ENCODE measurements around the gene SNTA1.
A peak's percentile ranks its signal among the peaks of the same experiment; 100 is the strongest.

Gene SNTA1

DNA sequence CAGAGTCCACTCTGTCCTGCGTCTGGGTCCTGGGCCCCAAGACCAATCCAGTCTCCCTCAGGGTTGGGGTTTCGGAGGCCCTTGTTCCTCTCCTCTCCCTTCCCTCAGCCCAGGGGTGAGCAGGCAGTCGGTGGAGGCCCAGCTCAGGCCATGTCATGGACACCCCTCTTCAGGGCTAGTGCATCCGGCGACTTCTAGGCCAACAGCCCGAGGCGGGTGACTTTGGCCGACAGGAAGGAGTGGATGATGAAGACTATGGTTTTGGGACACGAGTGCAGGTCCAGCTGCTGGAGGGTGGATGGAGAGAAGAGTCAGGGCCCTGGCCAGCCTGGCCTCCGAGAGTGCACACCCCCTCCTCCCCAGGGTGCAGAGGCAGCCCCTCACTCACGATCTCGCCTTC lies 35.2 kb downstream of the SNTA1 start:
- Histone ChIP-seq H2AFZ (ENCODE audit: low read length, unreplicated experiment) (no peak overlapping the region), H3K4me1 (ENCODE audit: control insufficient read depth, insufficient read depth, low read length, unreplicated experiment) (peaks cover 5% of the 10 kb centered on the region), H3K27ac (ENCODE audit: low read depth, low read length) (no peak overlapping the region), H3K27me3 (ENCODE audit: insufficient read depth, low read length) (no peaks in the 10 kb centered on the region), H3K79me2 (ENCODE audit: control insufficient read depth, insufficient read depth, low read length, unreplicated experiment) (no peaks in the 10 kb centered on the region), H3K36me3 (ENCODE audit: insufficient read depth, low read length) (peaks cover 17% of the 10 kb centered on the region; the same call in 1 of the 2 replicates), H3K4me3 (ENCODE audit: low read depth, low read length) (no peak overlapping the region)

DNA sequence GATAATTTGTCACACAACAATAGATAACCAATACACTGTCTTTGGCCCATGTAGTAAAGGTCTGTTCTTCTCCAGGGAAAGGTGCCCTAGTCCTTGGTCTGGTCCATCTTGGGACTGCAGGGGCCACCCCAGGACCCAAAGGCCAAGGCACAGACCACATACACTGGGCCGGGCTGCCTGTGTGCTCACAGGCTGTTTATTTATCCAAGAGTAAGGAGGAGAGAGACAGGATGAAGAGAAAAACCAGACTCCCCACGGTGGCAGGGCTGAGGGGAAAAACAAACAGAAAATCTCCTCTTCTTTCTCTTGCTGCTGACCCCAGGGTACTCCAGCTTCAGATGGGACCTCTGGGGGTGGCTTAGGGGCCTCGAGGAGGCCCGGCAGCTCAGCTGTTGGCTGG lies 35.8 kb downstream of the SNTA1 start:
- no peak overlapping the region for H2AFZ ChIP-seq (ENCODE audit: low read length, unreplicated experiment)
- H3K27me3 ChIP-seq (ENCODE audit: insufficient read depth, low read length) = no peaks in the 10 kb centered on the region
- H3K36me3 ChIP-seq (ENCODE audit: insufficient read depth, low read length) = peaks cover 17% of the 10 kb centered on the region; the same call in 1 of the 2 replicates
- H3K4me1 ChIP-seq (ENCODE audit: control insufficient read depth, insufficient read depth, low read length, unreplicated experiment) = peaks cover 5% of the 10 kb centered on the region
- no peaks in the 10 kb centered on the region for H3K79me2 ChIP-seq (ENCODE audit: control insufficient read depth, insufficient read depth, low read length, unreplicated experiment)
- no peak overlapping the region for H3K27ac ChIP-seq (ENCODE audit: low read depth, low read length)
- no peak overlapping the region for H3K4me3 ChIP-seq (ENCODE audit: low read depth, low read length)

DNA sequence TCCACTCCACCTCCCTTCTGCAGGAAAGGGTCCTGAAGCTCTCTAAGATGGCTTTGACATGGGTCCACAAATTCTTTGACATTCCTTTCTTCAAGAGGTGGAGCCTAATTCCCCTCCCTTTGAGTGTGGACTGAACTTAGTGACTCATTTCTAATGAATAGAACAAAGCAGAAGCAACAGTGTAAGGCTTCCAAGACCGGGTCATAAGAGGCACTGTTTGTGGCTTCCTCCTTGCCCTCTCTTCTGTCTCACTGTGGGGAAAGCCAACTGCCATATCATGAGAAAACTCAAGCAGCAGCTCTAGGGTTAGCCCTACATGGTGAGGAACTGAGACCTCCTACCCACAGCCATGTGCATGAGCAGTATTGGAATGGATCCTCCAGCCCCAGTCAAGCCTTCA lies 36.3 kb downstream of the SNTA1 start:
- Histone ChIP-seq H3K27me3 (ENCODE audit: insufficient read depth, low read length) (no peaks in the 10 kb centered on the region), H3K36me3 (ENCODE audit: insufficient read depth, low read length) (peaks cover 17% of the 10 kb centered on the region; the same call in 1 of the 2 replicates), H3K27ac (ENCODE audit: low read depth, low read length) (no peak overlapping the region), H2AFZ (ENCODE audit: low read length, unreplicated experiment) (no peak overlapping the region), H3K4me3 (ENCODE audit: low read depth, low read length) (no peak overlapping the region), H3K4me1 (ENCODE audit: control insufficient read depth, insufficient read depth, low read length, unreplicated experiment) (peaks cover 5% of the 10 kb centered on the region), H3K79me2 (ENCODE audit: control insufficient read depth, insufficient read depth, low read length, unreplicated experiment) (peaks cover 2% of the 10 kb centered on the region)

DNA sequence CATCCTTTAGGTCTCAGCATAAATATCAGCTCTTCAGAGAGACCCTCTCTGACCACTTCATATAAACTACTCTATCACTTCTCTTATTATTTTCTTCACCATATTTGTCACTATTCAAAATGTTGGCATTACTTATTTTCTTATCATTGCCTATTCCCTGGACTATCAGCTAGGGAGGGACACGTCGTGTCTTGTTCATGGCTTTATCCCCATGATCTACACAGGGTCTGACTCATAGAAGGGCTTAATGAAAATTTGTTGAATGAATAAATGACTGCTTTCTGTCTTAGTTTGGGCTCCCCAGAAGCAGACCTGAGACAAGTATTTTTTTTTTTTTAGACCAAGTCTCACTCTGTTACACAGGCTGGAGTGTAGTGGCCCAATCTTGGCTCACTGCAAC lies 39.3 kb downstream of the SNTA1 start:
- no peaks in the 10 kb centered on the region for H3K27me3 ChIP-seq (ENCODE audit: insufficient read depth, low read length)
- H3K36me3 ChIP-seq (ENCODE audit: insufficient read depth, low read length) = peaks cover 12% of the 10 kb centered on the region; the same call in 1 of the 2 replicates
- no peak overlapping the region for H3K4me3 ChIP-seq (ENCODE audit: low read depth, low read length)
- peaks cover 28% of the 10 kb centered on the region for H3K79me2 ChIP-seq (ENCODE audit: control insufficient read depth, insufficient read depth, low read length, unreplicated experiment)
- peaks cover 12% of the 10 kb centered on the region for H3K4me1 ChIP-seq (ENCODE audit: control insufficient read depth, insufficient read depth, low read length, unreplicated experiment)
- no peak overlapping the region for H3K27ac ChIP-seq (ENCODE audit: low read depth, low read length)
- H2AFZ ChIP-seq (ENCODE audit: low read length, unreplicated experiment) = no peak overlapping the region

DNA sequence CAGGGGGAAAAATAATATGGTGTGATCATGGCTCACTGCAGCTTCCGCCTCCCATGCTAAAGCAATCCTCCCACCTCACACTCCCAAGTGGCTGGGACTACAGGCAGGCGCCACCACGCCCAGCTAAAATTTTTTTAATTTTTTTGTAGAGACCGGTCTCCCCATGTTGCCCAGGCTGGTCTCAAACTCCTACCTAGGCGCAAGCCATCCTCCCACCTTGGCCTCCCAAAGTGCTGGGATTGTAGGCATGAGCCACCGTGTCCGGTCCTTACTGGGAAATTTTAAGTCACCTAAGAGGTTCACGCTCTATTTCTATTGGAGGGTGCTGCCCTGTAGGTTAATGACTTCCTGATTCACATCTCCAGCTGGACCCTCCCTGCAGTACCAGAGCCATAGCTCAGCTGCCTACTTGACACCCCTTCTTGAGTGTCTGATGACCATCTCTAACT lies 41.6 kb downstream of the SNTA1 start:
- Histone ChIP-seq H3K4me3 (ENCODE audit: low read depth, low read length) (peak overlapping the region; percentile 96), H3K36me3 (ENCODE audit: insufficient read depth, low read length) (peaks cover 3% of the 10 kb centered on the region; the same call in 1 of the 2 replicates), H3K4me1 (ENCODE audit: control insufficient read depth, insufficient read depth, low read length, unreplicated experiment) (peaks cover 7% of the 10 kb centered on the region), H3K27me3 (ENCODE audit: insufficient read depth, low read length) (no peaks in the 10 kb centered on the region), H2AFZ (ENCODE audit: low read length, unreplicated experiment) (peak overlapping the region; percentile 93), H3K27ac (ENCODE audit: low read depth, low read length) (no peak overlapping the region), H3K79me2 (ENCODE audit: control insufficient read depth, insufficient read depth, low read length, unreplicated experiment) (peaks cover 47% of the 10 kb centered on the region)

DNA sequence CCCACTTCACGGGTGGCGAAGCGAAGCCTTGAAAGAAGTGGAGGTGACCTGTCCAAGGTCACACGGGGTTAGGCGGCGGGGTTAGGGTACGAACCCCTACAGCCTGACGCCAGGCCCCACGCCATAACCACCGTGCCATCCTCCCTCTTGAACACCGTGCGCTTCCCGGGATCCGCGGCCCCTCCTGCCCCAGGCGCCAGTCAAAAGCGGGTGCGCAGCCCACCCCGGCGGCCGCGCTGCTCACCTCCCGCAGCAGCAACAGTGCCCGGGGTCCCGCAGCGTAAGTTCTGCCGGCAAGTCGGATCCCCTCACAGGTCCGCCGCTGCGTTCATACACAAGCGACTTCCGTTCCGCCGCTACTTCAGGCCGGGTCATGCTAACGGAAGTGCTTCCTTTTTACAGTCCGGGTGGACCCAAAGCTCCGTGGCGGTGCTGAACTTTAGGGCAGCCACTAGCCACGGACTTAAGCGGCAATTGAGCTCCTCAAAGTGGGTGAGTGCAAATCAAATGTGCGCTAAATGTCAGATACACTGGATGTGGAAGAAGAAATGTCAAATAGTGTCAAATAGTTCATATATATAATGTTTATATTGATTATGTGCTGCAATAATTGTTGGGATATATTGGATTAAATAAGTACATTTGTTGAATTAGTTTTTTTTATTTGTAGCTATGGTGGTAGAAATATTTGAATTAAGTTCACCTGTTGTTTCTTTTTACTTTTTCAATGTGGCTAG lies 42.2 kb downstream of the SNTA1 start, which contains the start of gene CDK5RAP1:
TSS of gene CDK5RAP1 (minus strand) at position 336 of the 737 bp plus-strand sequence. CDS start 4,455 bp downstream, outside the sequence.
- Histone ChIP-seq H3K27ac (ENCODE audit: low read depth, low read length) (no peak within 1 kb of the TSS), H3K27me3 (ENCODE audit: insufficient read depth, low read length) (no peaks in the 10 kb centered on the region), H2AFZ (ENCODE audit: low read length, unreplicated experiment) (peak within 1 kb of the TSS; percentile 93), H3K4me3 (ENCODE audit: low read depth, low read length) (peak within 1 kb of the TSS; percentile 96), H3K79me2 (ENCODE audit: control insufficient read depth, insufficient read depth, low read length, unreplicated experiment) (peaks cover 52% of the 10 kb centered on the region), H3K4me1 (ENCODE audit: control insufficient read depth, insufficient read depth, low read length, unreplicated experiment) (peaks cover 7% of the 10 kb centered on the region), H3K36me3 (ENCODE audit: insufficient read depth, low read length) (peaks cover 3% of the 10 kb centered on the region; the same call in 1 of the 2 replicates)

DNA sequence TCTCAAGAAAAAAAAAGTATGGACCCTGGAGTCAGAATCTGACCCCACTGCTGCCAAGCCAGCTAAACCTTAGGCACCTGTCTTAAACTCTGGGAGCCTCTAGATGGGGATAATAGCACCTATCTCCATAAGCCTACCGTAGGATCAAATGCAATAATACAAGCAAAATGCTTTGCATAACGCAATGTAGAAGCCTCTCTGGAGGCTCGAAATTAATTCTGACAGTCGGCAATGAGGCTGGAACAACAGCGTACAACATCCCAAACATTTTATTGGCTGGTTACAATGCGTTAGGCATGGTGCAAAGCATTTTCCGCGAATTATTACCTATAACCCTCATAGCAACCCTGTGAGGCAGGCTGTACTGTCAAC lies 42.8 kb downstream of the SNTA1 start:
- Histone ChIP-seq H3K4me1 (ENCODE audit: control insufficient read depth, insufficient read depth, low read length, unreplicated experiment) (peaks cover 7% of the 10 kb centered on the region), H3K4me3 (ENCODE audit: low read depth, low read length) (peak overlapping the region; percentile 96), H3K27me3 (ENCODE audit: insufficient read depth, low read length) (no peaks in the 10 kb centered on the region), H3K36me3 (ENCODE audit: insufficient read depth, low read length) (peaks cover 3% of the 10 kb centered on the region; the same call in 1 of the 2 replicates), H3K79me2 (ENCODE audit: control insufficient read depth, insufficient read depth, low read length, unreplicated experiment) (peaks cover 55% of the 10 kb centered on the region), H3K27ac (ENCODE audit: low read depth, low read length) (no peak overlapping the region), H2AFZ (ENCODE audit: low read length, unreplicated experiment) (peak overlapping the region; percentile 90)

DNA sequence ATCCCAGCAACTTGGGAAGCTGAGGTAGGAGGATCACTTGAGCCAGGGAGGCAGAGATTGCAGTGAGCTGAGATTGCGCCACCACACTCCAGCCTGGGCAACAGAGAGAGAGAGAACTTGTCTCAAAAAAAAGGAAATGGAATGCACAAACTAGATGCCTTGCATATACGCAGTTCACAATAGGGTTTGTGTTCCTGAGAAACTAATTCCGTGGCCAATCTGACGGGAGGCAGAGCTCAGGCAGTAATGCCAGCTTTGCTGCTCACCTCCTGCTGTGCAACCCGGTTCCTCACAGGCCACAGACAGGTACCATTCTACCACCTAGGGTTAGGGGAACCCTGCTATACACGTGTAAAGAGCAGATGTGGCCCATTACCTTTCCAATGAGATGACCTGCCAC lies 43.6 kb downstream of the SNTA1 start:
- Histone ChIP-seq H3K4me3 (ENCODE audit: low read depth, low read length) (peak overlapping the region; percentile 96), H2AFZ (ENCODE audit: low read length, unreplicated experiment) (no peak overlapping the region), H3K79me2 (ENCODE audit: control insufficient read depth, insufficient read depth, low read length, unreplicated experiment) (peaks cover 55% of the 10 kb centered on the region), H3K27ac (ENCODE audit: low read depth, low read length) (no peak overlapping the region), H3K4me1 (ENCODE audit: control insufficient read depth, insufficient read depth, low read length, unreplicated experiment) (peaks cover 7% of the 10 kb centered on the region), H3K36me3 (ENCODE audit: insufficient read depth, low read length) (peaks cover 3% of the 10 kb centered on the region; the same call in 1 of the 2 replicates), H3K27me3 (ENCODE audit: insufficient read depth, low read length) (no peaks in the 10 kb centered on the region)

DNA sequence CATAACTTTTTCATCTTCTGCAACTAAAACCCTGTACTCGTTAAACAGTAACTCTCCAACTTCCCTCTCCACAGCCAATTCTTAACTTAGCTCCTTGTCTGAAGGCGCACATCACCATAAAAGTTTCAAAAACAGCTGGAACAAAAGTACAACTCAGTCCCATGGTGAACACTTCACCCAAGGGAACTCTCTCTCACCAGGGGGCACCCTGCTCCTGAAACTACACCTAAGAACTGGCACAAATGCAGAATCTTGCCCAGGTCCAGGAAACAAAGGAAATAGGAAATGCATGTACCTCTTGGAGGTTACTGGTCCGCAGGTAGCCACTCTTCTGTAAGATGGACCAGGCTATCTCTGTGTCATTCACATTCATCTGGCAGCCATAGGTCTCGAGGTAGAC lies 48.8 kb downstream of the SNTA1 start:
- Histone ChIP-seq H3K27me3 (ENCODE audit: insufficient read depth, low read length) (no peaks in the 10 kb centered on the region), H3K36me3 (ENCODE audit: insufficient read depth, low read length) (peaks cover 9% of the 10 kb centered on the region; the same call in 1 of the 2 replicates), H3K4me1 (ENCODE audit: control insufficient read depth, insufficient read depth, low read length, unreplicated experiment) (peaks cover 7% of the 10 kb centered on the region), H3K79me2 (ENCODE audit: control insufficient read depth, insufficient read depth, low read length, unreplicated experiment) (peaks cover 34% of the 10 kb centered on the region), H3K27ac (ENCODE audit: low read depth, low read length) (no peak overlapping the region), H3K4me3 (ENCODE audit: low read depth, low read length) (no peak overlapping the region), H2AFZ (ENCODE audit: low read length, unreplicated experiment) (no peak overlapping the region)

DNA sequence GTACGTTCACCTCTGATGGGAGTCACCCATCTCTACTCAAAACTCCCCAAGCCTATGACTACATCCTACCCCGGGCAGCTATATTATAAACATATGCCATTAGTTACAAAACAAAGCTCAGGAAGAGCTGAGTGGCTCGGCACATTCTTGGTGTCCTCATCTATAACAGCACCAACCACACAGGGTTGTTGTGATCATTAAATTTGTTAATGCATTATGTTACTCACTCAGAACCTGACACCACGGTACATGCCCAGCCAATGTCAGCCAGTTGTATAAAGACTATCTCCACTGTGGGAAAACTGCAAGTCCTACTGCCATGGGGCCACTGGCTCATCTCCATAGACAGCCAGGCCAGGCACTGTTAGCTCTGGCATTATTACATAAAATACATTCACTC lies 50.0 kb downstream of the SNTA1 start:
- Histone ChIP-seq H3K36me3 (ENCODE audit: insufficient read depth, low read length) (peaks cover 7% of the 10 kb centered on the region; the same call in 1 of the 2 replicates), H2AFZ (ENCODE audit: low read length, unreplicated experiment) (no peak overlapping the region), H3K79me2 (ENCODE audit: control insufficient read depth, insufficient read depth, low read length, unreplicated experiment) (peaks cover 23% of the 10 kb centered on the region), H3K27me3 (ENCODE audit: insufficient read depth, low read length) (no peaks in the 10 kb centered on the region), H3K4me3 (ENCODE audit: low read depth, low read length) (no peak overlapping the region), H3K27ac (ENCODE audit: low read depth, low read length) (no peak overlapping the region), H3K4me1 (ENCODE audit: control insufficient read depth, insufficient read depth, low read length, unreplicated experiment) (peaks cover 7% of the 10 kb centered on the region)

Data from ACC112 (cell line).